WTC11 (cell line): ENCODE results near the gene VEPH1. TPM values are rescaled to one million over a fixed set of nuclear protein-coding genes. Genes with fewer than 3 reads are reported as not detected.

Experiments
- ATAC-seq: fragments of 200-7000 bp; cut with Tn5 transposase; 2 replicates; pipeline ENCODE4 v1.10.0; 2021; ENCODE audit warnings: mild to moderate bottlenecking, moderate library complexity
- CTCF ChIA-PET: fragments of 300-600 bp; sonication (Branson Sonifier 250); formaldehyde crosslinking; loops from one replicate; lab custom pipeline; 2021; ENCODE audit warnings: antibody characterized with exemption; lab: Charles Lee
- POLR2A ChIA-PET: fragments of 350-600 bp; sonication (Branson Sonifier 250); formaldehyde crosslinking; loops from one replicate; lab custom pipeline; 2021; ENCODE audit warnings: antibody characterized with exemption; lab: Charles Lee
- DNase-seq: peaks from one replicate; pipeline ENCODE4 v3.0.0; 2021; ENCODE audit warnings: low spot score
- H3K27ac Mint-ChIP-seq: 2 replicates; pipeline ENCODE4 v1.8.0; 2021; ENCODE audit warnings: mixed read lengths
- H3K27me3 Mint-ChIP-seq: 2 replicates; pipeline ENCODE4 v1.8.0; 2021; ENCODE audit warnings: low read depth, mild to moderate bottlenecking, moderate library complexity, mixed read lengths
- H3K36me3 Mint-ChIP-seq: 2 replicates; pipeline ENCODE4 v1.8.0; 2021; ENCODE audit warnings: mixed read lengths
- H3K4me1 Mint-ChIP-seq: 2 replicates; pipeline ENCODE4 v1.8.0; 2022; ENCODE audit warnings: mixed read lengths
- H3K4me3 Mint-ChIP-seq: 2 replicates; pipeline ENCODE4 v1.8.0; 2021; ENCODE audit warnings: mild to moderate bottlenecking, moderate library complexity, mixed read lengths
- H3K9me3 Mint-ChIP-seq: 2 replicates; pipeline ENCODE4 v1.8.0; 2021; ENCODE audit warnings: mixed read lengths
- AFF4 ChIP-seq: sonication (generic); formaldehyde crosslinking; IDR thresholded peaks from 2 replicates; pipeline ENCODE4 v1.8.1; 2023; ENCODE audit warnings: mild to moderate bottlenecking, missing genetic modification reagents, borderline replicate concordance
- ATF2 ChIP-seq: sonication (generic); formaldehyde crosslinking; IDR thresholded peaks from 2 replicates; pipeline ENCODE4 v1.8.1; 2022; ENCODE audit warnings: low read depth, missing genetic modification reagents, borderline replicate concordance
- CBFB ChIP-seq: sonication (generic); formaldehyde crosslinking; IDR thresholded peaks from 2 replicates; pipeline ENCODE4 v1.8.1; 2022; ENCODE audit warnings: mild to moderate bottlenecking, low read depth, missing genetic modification reagents
- CREB1 ChIP-seq: sonication (generic); formaldehyde crosslinking; IDR thresholded peaks from 2 replicates; pipeline ENCODE4 v1.8.0; 2023; ENCODE audit warnings: mild to moderate bottlenecking, missing genetic modification reagents
- E2F4 ChIP-seq: sonication (generic); formaldehyde crosslinking; IDR thresholded peaks from 2 replicates; pipeline ENCODE4 v1.8.1; 2022; ENCODE audit warnings: low read depth, mild to moderate bottlenecking, moderate library complexity, missing genetic modification reagents, borderline replicate concordance
- E2F5 ChIP-seq: sonication (generic); formaldehyde crosslinking; IDR thresholded peaks from 2 replicates; pipeline ENCODE4 v1.8.1; 2022; ENCODE audit warnings: mild to moderate bottlenecking, moderate library complexity, missing genetic modification reagents
- ELF4 ChIP-seq: sonication (generic); formaldehyde crosslinking; IDR thresholded peaks from 2 replicates; pipeline ENCODE4 v1.8.1; 2022; ENCODE audit warnings: low read depth, mild to moderate bottlenecking, moderate library complexity, missing genetic modification reagents
- EMX1 ChIP-seq: fragments of 250-450 bp; sonication (Bioruptor Pico); IDR thresholded peaks from 2 replicates; pipeline ENCODE4 v1.8.0; 2021; ENCODE audit warnings: mild to moderate bottlenecking
- FOXP1 ChIP-seq: sonication (generic); formaldehyde crosslinking; IDR thresholded peaks from 2 replicates; pipeline ENCODE4 v1.8.0; 2022; ENCODE audit warnings: missing genetic modification reagents, mild to moderate bottlenecking, moderate library complexity, borderline replicate concordance
- IRF1 ChIP-seq: sonication (generic); formaldehyde crosslinking; IDR thresholded peaks from 2 replicates; pipeline ENCODE4 v1.8.0; 2023; ENCODE audit warnings: missing genetic modification reagents
- IRF2 ChIP-seq: sonication (generic); formaldehyde crosslinking; IDR thresholded peaks from 2 replicates; pipeline ENCODE4 v1.8.0; 2022; ENCODE audit warnings: low read depth, missing genetic modification reagents, borderline replicate concordance
- MYBL2 ChIP-seq: sonication (generic); formaldehyde crosslinking; IDR thresholded peaks from 2 replicates; pipeline ENCODE4 v1.8.1; 2023; ENCODE audit warnings: mild to moderate bottlenecking, moderate library complexity, missing genetic modification reagents
- PRDM15 ChIP-seq: sonication (generic); formaldehyde crosslinking; IDR thresholded peaks from 2 replicates; pipeline ENCODE4 v1.8.0; 2022; ENCODE audit warnings: missing genetic modification reagents
- SOX15 ChIP-seq: fragments of 250-450 bp; sonication (Bioruptor Pico); IDR thresholded peaks from 2 replicates; pipeline ENCODE4 v1.9.0; 2021; ENCODE audit warnings: mild to moderate bottlenecking
- ZNF138 ChIP-seq: sonication (generic); formaldehyde crosslinking; conservative IDR thresholded peaks from 2 replicates; pipeline ENCODE4 v1.8.1; 2022; ENCODE audit warnings: mild to moderate bottlenecking, moderate library complexity, missing genetic modification reagents
- ZNF232 ChIP-seq: sonication (generic); formaldehyde crosslinking; IDR thresholded peaks from 2 replicates; pipeline ENCODE4 v1.8.0; 2022; ENCODE audit warnings: mild to moderate bottlenecking, missing genetic modification reagents
- ZNF281 ChIP-seq: sonication (generic); formaldehyde crosslinking; IDR thresholded peaks from 2 replicates; pipeline ENCODE4 v1.8.0; 2023; ENCODE audit warnings: mild to moderate bottlenecking, missing genetic modification reagents
- ZNF532 ChIP-seq: fragments of 250-450 bp; sonication (Bioruptor Pico); IDR thresholded peaks from 2 replicates; pipeline ENCODE4 v1.9.0; 2021; ENCODE audit warnings: mild to moderate bottlenecking, borderline replicate concordance
- total RNA-seq: library from RNA; stranded (reverse); gene quantifications from 3 replicates; pipeline ENCODE4 v1.2.3, GENCODE V29; 2021

Gene VEPH1
- total RNA-seq, 1 experiment from 2014 or later: 10.8 TPM

GRCh38 chr3:157330206-157330605 lies 173.0 kb downstream of the VEPH1 start:
- CTCF ChIA-PET: interaction anchor here (1.1 kb wide), 1 partner anchor 18 kb away, joined by 4 read pairs; no protein-coding TSS in a partner anchor
- no peak for ATAC-seq
- POLR2A ChIA-PET: no interaction called here
- Mint-ChIP-seq H3K4me1 (peaks cover 17% of the 10 kb centered on the region), H3K27me3 (no peaks in the 10 kb centered on the region), H3K9me3 (peaks cover 8% of the 10 kb centered on the region), H3K27ac (no peak overlapping the region), H3K36me3 (no peaks in the 10 kb centered on the region), H3K4me3 (no peak overlapping the region)
- TF ChIP-seq ATF2 (CRISPR knock-in tag) (no peak), ELF4 (CRISPR knock-in tag) (no peak), ZNF281 (CRISPR knock-in tag) (no peak), E2F5 (CRISPR knock-in tag) (no peak), SOX15 (CRISPR knock-in tag) (no peak), ZNF532 (CRISPR knock-in tag) (no peak), ZNF232 (CRISPR knock-in tag) (no peak), AFF4 (no peak), IRF1 (CRISPR knock-in tag) (no peak), CREB1 (CRISPR knock-in tag) (no peak), E2F4 (CRISPR knock-in tag) (no peak), EMX1 (no peak), MYBL2 (CRISPR knock-in tag) (no peak), CBFB (CRISPR knock-in tag) (no peak), PRDM15 (CRISPR knock-in tag) (no peak), IRF2 (no peak), FOXP1 (CRISPR knock-in tag) (no peak), ZNF138 (no peak)
- DNase-seq: no peak
